ENCODE results near the gene MAPKAPK2. TPM values are rescaled to one million over a fixed set of nuclear protein-coding genes. Genes with fewer than 3 reads are reported as not detected.

Gene MAPKAPK2
- total and polyA plus RNA-seq, 2 of the 13 experiments (the other 11 are each of a cell fraction or from before 2014, with no cell fraction given), result 16.6 to 34.0 TPM

GRCh38 chr1:206699626-206700025, 14.9 kb downstream of the MAPKAPK2 start (continued):
- TF ChIP-seq ZNF770 (CRISPR knock-in tag; IDR thresholded peaks at IDR 0.05) (0 out of 2 replicates have a peak, but pooled peaks have one; percentile 24), WIZ (CRISPR knock-in tag; IDR thresholded peaks at IDR 0.05) (no peak), ZZZ3 (CRISPR knock-in tag; IDR thresholded peaks at IDR 0.05; ENCODE audit: borderline replicate concordance) (no peak), FOSL1 (CRISPR knock-in tag; IDR thresholded peaks at IDR 0.05; ENCODE audit: borderline replicate concordance) (no peak), PPARG (CRISPR knock-in tag; conservative IDR thresholded peaks at IDR 0.05) (0 out of 2 replicates have a peak, but pooled peaks have one; percentile 34), NCOA1 (CRISPR knock-in tag; IDR thresholded peaks at IDR 0.05) (no peak), ZNF569 (CRISPR knock-in tag; IDR thresholded peaks at IDR 0.05; ENCODE audit: borderline replicate concordance) (no peak), FOXK2 (IDR thresholded peaks at IDR 0.05) (no peak), ZNF629 (CRISPR knock-in tag; conservative IDR thresholded peaks at IDR 0.05) (peak; percentile 62), SOX6 (IDR thresholded peaks at IDR 0.05) (peak; percentile 99), SOX6 (CRISPR knock-in tag; IDR thresholded peaks at IDR 0.05) (peak; percentile 90), MYPOP (CRISPR knock-in tag; IDR thresholded peaks at IDR 0.05) (0 out of 2 replicates have a peak, but pooled peaks have one; percentile 43), MLX (CRISPR knock-in tag; IDR thresholded peaks at IDR 0.05) (0 out of 2 replicates have a peak, but pooled peaks have one; percentile 45), SALL1 (CRISPR knock-in tag; IDR thresholded peaks at IDR 0.05) (peak; percentile 59), PRMT3 (CRISPR knock-in tag; IDR thresholded peaks at IDR 0.05; ENCODE audit: borderline replicate concordance, low read depth) (no peak), DNMT3B (CRISPR knock-in tag; conservative IDR thresholded peaks at IDR 0.05) (no peak), MBD4 (IDR thresholded peaks at IDR 0.05; ENCODE audit: borderline replicate concordance, low read length) (no peak), NFIB (CRISPR knock-in tag; IDR thresholded peaks at IDR 0.05; ENCODE audit: borderline replicate concordance) (no peak), ZNF382 (CRISPR knock-in tag; IDR thresholded peaks at IDR 0.05; ENCODE audit: borderline replicate concordance) (no peak), ZNF460 (CRISPR knock-in tag; IDR thresholded peaks at IDR 0.05; ENCODE audit: borderline replicate concordance) (no peak), NFKBIZ (CRISPR knock-in tag; IDR thresholded peaks at IDR 0.05) (0 out of 2 replicates have a peak, but pooled peaks have one; percentile 25), CEBPG (CRISPR knock-in tag; IDR thresholded peaks at IDR 0.05) (peak; percentile 97), RBAK (CRISPR knock-in tag; IDR thresholded peaks at IDR 0.05) (peak; percentile 97), FOXK1 (CRISPR knock-in tag; IDR thresholded peaks at IDR 0.05; ENCODE audit: borderline replicate concordance, low read depth) (no peak), ARNT2 (CRISPR knock-in tag; IDR thresholded peaks at IDR 0.05; ENCODE audit: low read depth) (no peak), CCDC6 (CRISPR knock-in tag; IDR thresholded peaks at IDR 0.05) (peak; percentile 56; the same call in 1 of the 2 replicates), ZSCAN12 (CRISPR knock-in tag; IDR thresholded peaks at IDR 0.05) (no peak), ZGPAT (CRISPR knock-in tag; IDR thresholded peaks at IDR 0.05) (no peak), HOXA5 (CRISPR knock-in tag; IDR thresholded peaks at IDR 0.05) (no peak)
